Ishikawa (cell line): ENCODE data around the gene TECR.

ENCODE experiments used
- CEBPB ChIP-seq: IDR thresholded peaks from 2 replicates; pipeline ENCODE4 v1.6.1; 2012
- CREB1 ChIP-seq: IDR thresholded peaks from 2 replicates; pipeline ENCODE4 v1.6.1; 2012; ENCODE audit warnings: low read depth
- EGR1 ChIP-seq: IDR thresholded peaks from 2 replicates; pipeline ENCODE4 v1.6.1; 2012
- EP300 ChIP-seq: IDR thresholded peaks from 2 replicates; pipeline ENCODE4 v1.6.1; 2012; ENCODE audit warnings: borderline replicate concordance
- FOXM1 ChIP-seq: IDR thresholded peaks from 2 replicates; pipeline ENCODE4 v1.6.1; 2012; ENCODE audit warnings: low read depth, borderline replicate concordance
- NFIC ChIP-seq: IDR thresholded peaks from 2 replicates; pipeline ENCODE4 v1.6.1; 2012
- RAD21 ChIP-seq: IDR thresholded peaks from 2 replicates; pipeline ENCODE4 v1.6.1; 2012; ENCODE audit warnings: low read depth
- TAF1 ChIP-seq: IDR thresholded peaks from 2 replicates; pipeline ENCODE4 v1.6.1; 2012; ENCODE audit warnings: low read depth, mild to moderate bottlenecking
- TCF12 ChIP-seq: IDR thresholded peaks from 2 replicates; pipeline ENCODE4 v1.6.1; 2012; ENCODE audit warnings: low read depth
- TEAD4 ChIP-seq: IDR thresholded peaks from 2 replicates; pipeline ENCODE4 v1.6.1; 2012
- YY1 ChIP-seq: IDR thresholded peaks from 2 replicates; pipeline ENCODE4 v1.6.1; 2012; ENCODE audit warnings: low read depth
- ZBTB7A ChIP-seq: IDR thresholded peaks from 2 replicates; pipeline ENCODE4 v1.6.1; 2012; ENCODE audit warnings: low read depth
- TF ChIP-seq, protein P1 (sequence below): IDR thresholded peaks from 2 replicates; pipeline ENCODE4 v1.6.1; 2012
- TF ChIP-seq, protein P2 (sequence below): IDR thresholded peaks from 2 replicates; pipeline ENCODE4 v1.6.1; 2012
- TF ChIP-seq, protein P3 (sequence below): IDR thresholded peaks from 2 replicates; pipeline ENCODE4 v1.6.1; 2012; ENCODE audit warnings: low read depth, mild to moderate bottlenecking

The TECR gene, protein sequence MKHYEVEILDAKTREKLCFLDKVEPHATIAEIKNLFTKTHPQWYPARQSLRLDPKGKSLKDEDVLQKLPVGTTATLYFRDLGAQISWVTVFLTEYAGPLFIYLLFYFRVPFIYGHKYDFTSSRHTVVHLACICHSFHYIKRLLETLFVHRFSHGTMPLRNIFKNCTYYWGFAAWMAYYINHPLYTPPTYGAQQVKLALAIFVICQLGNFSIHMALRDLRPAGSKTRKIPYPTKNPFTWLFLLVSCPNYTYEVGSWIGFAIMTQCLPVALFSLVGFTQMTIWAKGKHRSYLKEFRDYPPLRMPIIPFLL

DNA sequence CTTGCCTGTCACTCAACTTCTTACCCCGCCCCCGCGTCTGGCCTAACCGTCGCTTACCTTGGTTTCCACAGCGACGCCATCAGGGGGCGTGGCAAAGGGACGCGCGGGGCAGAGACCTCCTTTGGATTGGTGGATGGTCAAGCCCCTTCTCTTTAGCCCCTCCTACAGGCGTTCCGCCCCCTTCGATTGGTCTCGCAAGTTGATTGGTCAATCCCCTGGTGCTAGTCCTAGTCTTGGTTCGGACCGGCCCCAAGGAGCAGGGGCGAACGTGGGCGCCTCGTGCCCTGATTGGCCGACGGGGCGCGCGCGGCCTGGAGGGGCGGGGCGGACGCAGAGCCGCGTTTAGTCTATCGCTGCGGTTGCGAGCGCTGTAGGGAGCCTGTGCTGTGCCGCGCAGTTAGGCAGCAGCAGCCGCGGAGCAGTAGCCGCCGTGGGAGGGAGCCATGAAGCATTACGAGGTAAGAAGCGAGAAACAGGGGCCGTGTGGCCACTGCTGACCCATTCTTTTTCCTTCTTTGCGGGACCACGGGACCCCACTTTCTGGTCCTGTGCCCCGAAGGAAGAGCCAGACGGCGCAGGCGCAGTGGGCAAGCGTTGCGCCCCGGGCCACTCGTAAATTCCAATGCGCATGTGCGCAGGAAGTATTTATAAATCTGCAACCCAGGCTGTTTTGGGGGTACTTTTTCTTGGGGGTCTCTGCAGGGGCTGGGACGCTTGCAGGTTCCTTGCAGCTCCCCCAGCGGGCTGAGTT is at the start of gene TECR:
TSS of gene TECR (plus strand) at position 341 of the 751 bp plus-strand sequence. CDS start at position 444, 103 bp downstream.
- TF ChIP-seq CREB1 (no peak), CEBPB (no peak; the same call in 1 of the 2 replicates), ZBTB7A (0 out of 2 replicates have a peak, but pooled peaks have one; percentile 54), EP300 (0 out of 2 replicates have a peak, but pooled peaks have one; percentile 29), TAF1 (peak; percentile 90), TEAD4 (no peak), TCF12 (no peak), RAD21 (no peak), NFIC (no peak), YY1 (0 out of 2 replicates have a peak, but pooled peaks have one; percentile 27), EGR1 (peak; percentile 85), FOXM1 (peak; percentile 49; the same call in 1 of the 2 replicates)
- TF ChIP-seq, protein P1, sequence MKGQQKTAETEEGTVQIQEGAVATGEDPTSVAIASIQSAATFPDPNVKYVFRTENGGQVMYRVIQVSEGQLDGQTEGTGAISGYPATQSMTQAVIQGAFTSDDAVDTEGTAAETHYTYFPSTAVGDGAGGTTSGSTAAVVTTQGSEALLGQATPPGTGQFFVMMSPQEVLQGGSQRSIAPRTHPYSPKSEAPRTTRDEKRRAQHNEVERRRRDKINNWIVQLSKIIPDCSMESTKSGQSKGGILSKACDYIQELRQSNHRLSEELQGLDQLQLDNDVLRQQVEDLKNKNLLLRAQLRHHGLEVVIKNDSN: peak; percentile 26; the same call in 1 of the 2 replicates
- TF ChIP-seq, protein P2, sequence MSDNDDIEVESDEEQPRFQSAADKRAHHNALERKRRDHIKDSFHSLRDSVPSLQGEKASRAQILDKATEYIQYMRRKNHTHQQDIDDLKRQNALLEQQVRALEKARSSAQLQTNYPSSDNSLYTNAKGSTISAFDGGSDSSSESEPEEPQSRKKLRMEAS: peak; percentile 60
- TF ChIP-seq, protein P3, sequence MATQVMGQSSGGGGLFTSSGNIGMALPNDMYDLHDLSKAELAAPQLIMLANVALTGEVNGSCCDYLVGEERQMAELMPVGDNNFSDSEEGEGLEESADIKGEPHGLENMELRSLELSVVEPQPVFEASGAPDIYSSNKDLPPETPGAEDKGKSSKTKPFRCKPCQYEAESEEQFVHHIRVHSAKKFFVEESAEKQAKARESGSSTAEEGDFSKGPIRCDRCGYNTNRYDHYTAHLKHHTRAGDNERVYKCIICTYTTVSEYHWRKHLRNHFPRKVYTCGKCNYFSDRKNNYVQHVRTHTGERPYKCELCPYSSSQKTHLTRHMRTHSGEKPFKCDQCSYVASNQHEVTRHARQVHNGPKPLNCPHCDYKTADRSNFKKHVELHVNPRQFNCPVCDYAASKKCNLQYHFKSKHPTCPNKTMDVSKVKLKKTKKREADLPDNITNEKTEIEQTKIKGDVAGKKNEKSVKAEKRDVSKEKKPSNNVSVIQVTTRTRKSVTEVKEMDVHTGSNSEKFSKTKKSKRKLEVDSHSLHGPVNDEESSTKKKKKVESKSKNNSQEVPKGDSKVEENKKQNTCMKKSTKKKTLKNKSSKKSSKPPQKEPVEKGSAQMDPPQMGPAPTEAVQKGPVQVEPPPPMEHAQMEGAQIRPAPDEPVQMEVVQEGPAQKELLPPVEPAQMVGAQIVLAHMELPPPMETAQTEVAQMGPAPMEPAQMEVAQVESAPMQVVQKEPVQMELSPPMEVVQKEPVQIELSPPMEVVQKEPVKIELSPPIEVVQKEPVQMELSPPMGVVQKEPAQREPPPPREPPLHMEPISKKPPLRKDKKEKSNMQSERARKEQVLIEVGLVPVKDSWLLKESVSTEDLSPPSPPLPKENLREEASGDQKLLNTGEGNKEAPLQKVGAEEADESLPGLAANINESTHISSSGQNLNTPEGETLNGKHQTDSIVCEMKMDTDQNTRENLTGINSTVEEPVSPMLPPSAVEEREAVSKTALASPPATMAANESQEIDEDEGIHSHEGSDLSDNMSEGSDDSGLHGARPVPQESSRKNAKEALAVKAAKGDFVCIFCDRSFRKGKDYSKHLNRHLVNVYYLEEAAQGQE: no peak

DNA sequence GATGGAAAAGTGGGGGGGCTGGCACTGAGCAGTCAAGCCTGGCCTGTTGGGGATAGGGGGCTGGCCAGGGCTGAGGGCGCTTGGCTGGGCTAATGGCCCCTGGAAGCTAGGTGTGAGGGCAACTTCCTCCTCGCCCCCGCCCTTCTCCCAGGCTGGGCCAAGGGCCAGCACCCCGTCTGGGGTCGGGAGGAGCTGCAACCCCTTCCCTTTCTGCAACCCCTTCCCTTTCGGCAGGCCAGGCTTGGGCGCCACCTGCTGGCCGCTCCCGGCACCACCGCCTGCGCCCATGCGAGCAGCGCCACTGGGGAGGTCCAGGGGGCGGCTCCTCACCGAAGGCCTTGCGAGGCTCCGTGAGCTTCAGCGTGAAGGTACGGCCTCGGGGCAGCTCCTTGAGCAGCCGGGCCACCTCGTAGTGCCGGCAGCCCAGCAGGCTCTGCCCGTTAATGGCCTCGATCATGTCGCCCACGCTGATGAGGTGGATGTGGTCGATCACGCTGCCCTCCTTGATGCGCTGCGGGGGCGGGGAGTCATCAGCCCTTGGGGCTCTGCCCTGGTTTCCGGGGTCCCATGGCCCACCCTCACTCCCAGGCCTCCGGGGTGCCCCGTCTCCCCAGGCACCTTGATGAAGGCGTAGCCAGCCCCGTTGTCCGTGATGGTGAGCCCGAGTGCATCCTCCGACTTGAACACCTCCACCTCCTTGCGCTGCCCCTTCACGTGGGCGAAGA is 49.3 kb upstream of the TECR start:
- TF ChIP-seq, protein P1: no peak
- TF ChIP-seq TAF1 (no peak), FOXM1 (no peak), NFIC (no peak), RAD21 (peak; percentile 51; the same call in 1 of the 2 replicates), ZBTB7A (peak; percentile 35; the same call in 1 of the 2 replicates)
- TF ChIP-seq, protein P3: no peak
- TF ChIP-seq, protein P2: no peak

DNA sequence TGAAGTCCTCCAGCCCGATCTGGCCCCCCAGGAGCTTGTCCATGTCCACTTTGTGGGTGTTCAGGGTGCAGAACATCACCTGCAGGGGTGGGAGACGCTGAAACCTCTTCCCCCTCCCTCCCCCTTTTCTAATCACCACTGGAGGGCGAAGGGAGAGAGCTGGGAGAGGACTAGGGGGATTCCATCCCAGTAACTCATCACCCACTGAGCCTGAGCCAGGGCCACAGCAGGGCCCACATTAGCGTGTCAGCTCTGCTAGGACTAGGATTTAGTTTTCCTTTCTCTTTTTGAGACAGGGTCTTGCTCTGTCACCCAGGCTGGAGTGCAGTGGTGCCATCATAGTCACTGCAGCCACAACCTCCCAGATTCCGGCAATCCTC is 48.7 kb upstream of the TECR start:
- TF ChIP-seq CREB1 (no peak), FOXM1 (no peak), ZBTB7A (no peak)

DNA sequence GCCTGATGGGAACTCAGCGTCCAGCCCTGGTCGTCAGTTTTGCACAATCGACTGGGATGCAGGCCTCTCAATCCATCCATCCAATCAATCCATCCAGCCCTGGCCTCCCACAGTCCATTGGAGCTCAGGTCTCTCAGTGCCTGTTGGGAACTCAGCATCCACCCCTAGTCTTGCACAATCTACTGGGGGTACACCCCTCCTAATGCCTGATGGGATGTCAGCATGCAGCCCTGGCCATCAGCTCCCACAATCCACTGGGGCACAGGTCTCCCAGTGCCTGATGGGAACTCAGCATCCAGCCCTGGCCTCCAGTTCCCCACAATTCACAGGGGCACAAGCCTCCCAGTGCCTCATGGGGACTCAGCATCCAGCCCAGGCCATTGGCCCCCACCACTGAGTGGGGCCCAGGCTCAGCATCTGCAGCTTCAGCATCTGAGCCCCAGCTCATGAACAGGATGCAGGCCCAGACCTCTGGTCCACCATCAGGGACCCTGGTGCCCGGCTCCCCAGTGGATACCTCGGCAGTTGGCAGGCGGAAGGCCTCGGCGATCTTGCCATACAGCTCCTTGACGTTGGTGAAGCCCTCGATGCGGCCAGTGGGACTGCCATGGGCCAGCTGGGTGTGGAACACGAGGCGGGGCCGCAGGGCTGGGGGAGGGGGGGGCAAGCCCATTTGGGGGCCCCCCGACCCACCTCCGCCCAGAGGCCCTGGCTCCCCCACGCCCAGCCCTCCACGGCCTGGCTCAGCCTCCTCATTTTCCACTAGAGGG is 47.0 kb upstream of the TECR start:
- no peak for TF ChIP-seq CEBPB
- no peak for TF ChIP-seq ZBTB7A
- TF ChIP-seq TEAD4: no peak
- TF ChIP-seq, protein P1: no peak
- TF ChIP-seq CREB1: no peak
